IPS-15b (cell line): Measurements from ENCODE around the gene ACAD9.

ENCODE experiments used
- H3K27me3 ChIP-seq: one replicate; pipeline ENCODE4 v1.6.1; 2013; ENCODE audit warnings: low read length; ENCODE audit not compliant: control insufficient read depth, insufficient read depth
- H3K36me3 ChIP-seq: one replicate; pipeline ENCODE4 v1.6.1; 2013; ENCODE audit warnings: low read length; ENCODE audit not compliant: control insufficient read depth, insufficient read depth
- H3K4me1 ChIP-seq: one replicate; pipeline ENCODE4 v1.6.1; 2013; ENCODE audit warnings: mild to moderate bottlenecking, low read length; ENCODE audit not compliant: control insufficient read depth, insufficient read depth
- H3K4me3 ChIP-seq: one replicate; pipeline ENCODE4 v1.5.1; 2013; ENCODE audit warnings: low read depth, low read length
- H3K9ac ChIP-seq: one replicate; pipeline ENCODE4 v1.6.1; 2013; ENCODE audit warnings: low read depth, mild to moderate bottlenecking, low read length
- H3K9me3 ChIP-seq: one replicate; pipeline ENCODE4 v1.6.1; 2013; ENCODE audit warnings: mild to moderate bottlenecking, low read length; ENCODE audit not compliant: control insufficient read depth, insufficient read depth

The ACAD9 gene

GRCh38 chr3:128929364-128929763 lies 49.9 kb downstream of the ACAD9 start:
- no peak overlapping the region for H3K9ac ChIP-seq
- no peaks in the 10 kb centered on the region for H3K27me3 ChIP-seq
- H3K4me1 ChIP-seq = no peaks in the 10 kb centered on the region
- no peaks in the 10 kb centered on the region for H3K9me3 ChIP-seq
- no peaks in the 10 kb centered on the region for H3K36me3 ChIP-seq
- no peak overlapping the region for H3K4me3 ChIP-seq

GRCh38 chr3:128931046-128931445 lies 51.6 kb downstream of the ACAD9 start:
- Histone ChIP-seq H3K4me3 (no peak overlapping the region), H3K9me3 (no peaks in the 10 kb centered on the region), H3K27me3 (no peaks in the 10 kb centered on the region), H3K4me1 (no peaks in the 10 kb centered on the region), H3K36me3 (no peaks in the 10 kb centered on the region), H3K9ac (no peak overlapping the region)

GRCh38 chr3:128932516-128933212 lies 53.2 kb downstream of the ACAD9 start:
- Histone ChIP-seq H3K9me3 (no peaks in the 10 kb centered on the region), H3K4me1 (no peaks in the 10 kb centered on the region), H3K9ac (no peak overlapping the region), H3K27me3 (no peaks in the 10 kb centered on the region), H3K36me3 (no peaks in the 10 kb centered on the region), H3K4me3 (no peak overlapping the region)

DNA sequence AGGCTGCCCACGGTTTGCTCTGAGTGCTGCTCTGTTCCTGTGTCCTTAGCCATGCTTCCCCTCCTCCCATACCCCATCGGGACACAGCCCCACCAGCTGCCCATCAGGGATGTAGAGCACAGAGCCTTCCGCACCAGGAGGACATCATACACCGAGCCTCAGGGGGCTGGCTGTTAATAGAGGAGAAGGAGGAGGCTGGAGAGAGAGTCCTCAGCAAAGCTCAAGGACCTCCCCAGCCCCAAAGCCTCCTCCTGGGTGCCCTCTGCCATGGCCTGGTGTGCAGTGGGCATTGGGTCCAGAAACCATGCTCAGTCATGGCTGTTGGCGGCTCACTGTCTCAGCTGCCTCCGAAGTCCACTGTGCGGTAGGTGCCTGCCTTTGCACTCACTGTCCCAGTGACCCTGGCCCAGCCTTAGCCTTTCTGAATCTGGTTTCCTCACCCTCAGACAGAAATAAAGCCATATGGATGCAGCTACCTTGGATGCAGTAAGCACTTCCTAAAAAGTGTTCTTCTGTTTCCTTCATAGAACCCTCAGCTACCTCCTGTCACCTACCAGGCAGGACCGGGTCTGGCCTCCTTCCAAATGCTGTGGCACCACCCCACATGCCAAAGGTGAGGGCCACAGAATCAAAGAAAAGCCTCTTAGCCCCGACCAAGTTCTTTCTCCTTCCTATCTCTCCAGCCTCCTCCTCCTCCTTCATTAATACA lies 53.9 kb downstream of the ACAD9 start:
- no peaks in the 10 kb centered on the region for H3K4me1 ChIP-seq
- no peak overlapping the region for H3K4me3 ChIP-seq
- H3K9ac ChIP-seq = no peak overlapping the region
- H3K36me3 ChIP-seq = no peaks in the 10 kb centered on the region
- no peaks in the 10 kb centered on the region for H3K9me3 ChIP-seq
- H3K27me3 ChIP-seq = no peaks in the 10 kb centered on the region

GRCh38 chr3:128933922-128934253 lies 54.5 kb downstream of the ACAD9 start:
- Histone ChIP-seq H3K4me3 (no peak overlapping the region), H3K9ac (no peak overlapping the region), H3K36me3 (no peaks in the 10 kb centered on the region), H3K27me3 (no peaks in the 10 kb centered on the region), H3K9me3 (no peaks in the 10 kb centered on the region), H3K4me1 (no peaks in the 10 kb centered on the region)

DNA sequence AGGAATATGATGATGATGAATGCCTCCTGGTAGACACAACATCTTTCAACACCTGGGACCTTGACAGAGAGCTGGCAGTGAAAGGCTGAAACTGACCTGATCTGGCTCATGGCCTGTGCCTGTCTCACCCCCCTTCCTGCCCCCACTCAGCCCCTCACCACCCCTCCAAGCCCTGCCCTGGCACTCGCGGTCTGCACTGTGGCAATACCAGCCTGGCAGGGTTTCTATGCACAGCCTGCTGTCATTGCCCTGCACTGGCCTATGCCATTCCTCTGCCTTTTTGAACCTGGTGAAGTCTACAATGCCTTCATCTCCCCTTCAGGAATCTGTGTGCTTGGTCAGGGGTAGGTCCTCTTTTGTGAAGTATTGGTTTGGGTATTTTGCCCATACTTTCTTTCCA lies 56.5 kb downstream of the ACAD9 start:
- Histone ChIP-seq H3K9me3 (no peaks in the 10 kb centered on the region), H3K36me3 (no peaks in the 10 kb centered on the region), H3K9ac (no peak overlapping the region), H3K4me3 (no peak overlapping the region), H3K4me1 (no peaks in the 10 kb centered on the region), H3K27me3 (no peaks in the 10 kb centered on the region)

GRCh38 chr3:128936341-128936740 lies 56.9 kb downstream of the ACAD9 start:
- H3K9me3 ChIP-seq = no peaks in the 10 kb centered on the region
- H3K4me3 ChIP-seq = no peak overlapping the region
- H3K9ac ChIP-seq = no peak overlapping the region
- no peaks in the 10 kb centered on the region for H3K4me1 ChIP-seq
- H3K27me3 ChIP-seq = no peaks in the 10 kb centered on the region
- no peaks in the 10 kb centered on the region for H3K36me3 ChIP-seq

GRCh38 chr3:128940252-128940651 lies 60.8 kb downstream of the ACAD9 start:
- H3K4me3 ChIP-seq = no peak overlapping the region
- no peak overlapping the region for H3K9ac ChIP-seq
- H3K4me1 ChIP-seq = no peaks in the 10 kb centered on the region
- H3K27me3 ChIP-seq = no peaks in the 10 kb centered on the region
- no peaks in the 10 kb centered on the region for H3K36me3 ChIP-seq
- H3K9me3 ChIP-seq = no peaks in the 10 kb centered on the region

GRCh38 chr3:128942161-128942952 lies 62.9 kb downstream of the ACAD9 start:
- Histone ChIP-seq H3K27me3 (no peaks in the 10 kb centered on the region), H3K36me3 (no peaks in the 10 kb centered on the region), H3K4me1 (no peaks in the 10 kb centered on the region), H3K4me3 (no peak overlapping the region), H3K9ac (no peak overlapping the region), H3K9me3 (no peaks in the 10 kb centered on the region)

- Histone ChIP-seq H3K9ac (no peak overlapping the region), H3K27me3 (no peaks in the 10 kb centered on the region), H3K36me3 (no peaks in the 10 kb centered on the region), H3K9me3 (no peaks in the 10 kb centered on the region), H3K4me3 (no peak overlapping the region), H3K4me1 (no peaks in the 10 kb centered on the region)
These were observed 65.8 kb downstream of the ACAD9 start for GRCh38 chr3:128945041-128945877.

- H3K9ac ChIP-seq = no peak overlapping the region
- H3K9me3 ChIP-seq = no peaks in the 10 kb centered on the region
- H3K36me3 ChIP-seq = no peaks in the 10 kb centered on the region
- no peaks in the 10 kb centered on the region for H3K4me1 ChIP-seq
- no peaks in the 10 kb centered on the region for H3K27me3 ChIP-seq
- no peak overlapping the region for H3K4me3 ChIP-seq
These were observed 66.4 kb downstream of the ACAD9 start for GRCh38 chr3:128945878-128946175.
